SK-N-MC (cell line): ENCODE measurements around the gene MZT2B.
"Not testable (repeated sequence)": the region's sequence is repeated elsewhere in the genome, so short reads cannot be mapped to it uniquely, and the experiment has no call there.

Experiments used
- EZH2 ChIP-seq: fragments of 200-600 bp; sonication (generic); IDR thresholded peaks from one replicate; pipeline ENCODE4 v1.6.1; 2017; ENCODE audit warnings: antibody characterized with exemption
- FOXP2 ChIP-seq: optimal IDR thresholded peaks from 2 replicates; pipeline ENCODE3; 2011; ENCODE audit warnings: mild to moderate bottlenecking, moderate library complexity; ENCODE audit not compliant: insufficient read depth; ENCODE audit errors: extremely low read length, control extremely low read depth
- POLR2AphosphoS5 ChIP-seq: IDR thresholded peaks from 2 replicates; pipeline ENCODE4 v1.6.1; 2012; ENCODE audit warnings: mild to moderate bottlenecking, low read depth, low read length, borderline replicate concordance

DNA sequence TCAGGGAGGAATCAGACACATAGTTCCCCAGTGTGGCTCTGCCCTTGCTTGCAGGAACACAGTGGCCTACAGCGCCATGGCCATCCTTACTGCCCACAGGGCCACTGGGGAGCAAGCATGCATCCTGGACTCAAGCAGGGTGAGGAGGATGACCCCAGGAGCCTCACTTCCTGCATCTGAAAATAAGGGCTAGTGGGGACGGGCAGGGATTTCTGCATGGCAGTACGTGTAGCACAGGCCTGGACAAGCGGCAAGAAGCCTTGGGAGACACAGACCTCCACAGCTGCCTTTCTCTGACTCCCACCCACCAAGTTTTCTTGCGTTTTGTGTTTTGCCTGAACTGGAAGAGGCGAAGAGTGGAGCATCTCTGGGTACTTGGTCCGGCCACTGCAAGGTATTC lies 19.6 kb upstream of the MZT2B start:
- not testable (repeated sequence) for TF ChIP-seq POLR2AphosphoS5, EZH2, FOXP2
